Measurements from ENCODE around the gene MYLK.

The MYLK gene, protein sequence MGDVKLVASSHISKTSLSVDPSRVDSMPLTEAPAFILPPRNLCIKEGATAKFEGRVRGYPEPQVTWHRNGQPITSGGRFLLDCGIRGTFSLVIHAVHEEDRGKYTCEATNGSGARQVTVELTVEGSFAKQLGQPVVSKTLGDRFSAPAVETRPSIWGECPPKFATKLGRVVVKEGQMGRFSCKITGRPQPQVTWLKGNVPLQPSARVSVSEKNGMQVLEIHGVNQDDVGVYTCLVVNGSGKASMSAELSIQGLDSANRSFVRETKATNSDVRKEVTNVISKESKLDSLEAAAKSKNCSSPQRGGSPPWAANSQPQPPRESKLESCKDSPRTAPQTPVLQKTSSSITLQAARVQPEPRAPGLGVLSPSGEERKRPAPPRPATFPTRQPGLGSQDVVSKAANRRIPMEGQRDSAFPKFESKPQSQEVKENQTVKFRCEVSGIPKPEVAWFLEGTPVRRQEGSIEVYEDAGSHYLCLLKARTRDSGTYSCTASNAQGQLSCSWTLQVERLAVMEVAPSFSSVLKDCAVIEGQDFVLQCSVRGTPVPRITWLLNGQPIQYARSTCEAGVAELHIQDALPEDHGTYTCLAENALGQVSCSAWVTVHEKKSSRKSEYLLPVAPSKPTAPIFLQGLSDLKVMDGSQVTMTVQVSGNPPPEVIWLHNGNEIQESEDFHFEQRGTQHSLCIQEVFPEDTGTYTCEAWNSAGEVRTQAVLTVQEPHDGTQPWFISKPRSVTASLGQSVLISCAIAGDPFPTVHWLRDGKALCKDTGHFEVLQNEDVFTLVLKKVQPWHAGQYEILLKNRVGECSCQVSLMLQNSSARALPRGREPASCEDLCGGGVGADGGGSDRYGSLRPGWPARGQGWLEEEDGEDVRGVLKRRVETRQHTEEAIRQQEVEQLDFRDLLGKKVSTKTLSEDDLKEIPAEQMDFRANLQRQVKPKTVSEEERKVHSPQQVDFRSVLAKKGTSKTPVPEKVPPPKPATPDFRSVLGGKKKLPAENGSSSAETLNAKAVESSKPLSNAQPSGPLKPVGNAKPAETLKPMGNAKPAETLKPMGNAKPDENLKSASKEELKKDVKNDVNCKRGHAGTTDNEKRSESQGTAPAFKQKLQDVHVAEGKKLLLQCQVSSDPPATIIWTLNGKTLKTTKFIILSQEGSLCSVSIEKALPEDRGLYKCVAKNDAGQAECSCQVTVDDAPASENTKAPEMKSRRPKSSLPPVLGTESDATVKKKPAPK (N-terminal part only)

DNA sequence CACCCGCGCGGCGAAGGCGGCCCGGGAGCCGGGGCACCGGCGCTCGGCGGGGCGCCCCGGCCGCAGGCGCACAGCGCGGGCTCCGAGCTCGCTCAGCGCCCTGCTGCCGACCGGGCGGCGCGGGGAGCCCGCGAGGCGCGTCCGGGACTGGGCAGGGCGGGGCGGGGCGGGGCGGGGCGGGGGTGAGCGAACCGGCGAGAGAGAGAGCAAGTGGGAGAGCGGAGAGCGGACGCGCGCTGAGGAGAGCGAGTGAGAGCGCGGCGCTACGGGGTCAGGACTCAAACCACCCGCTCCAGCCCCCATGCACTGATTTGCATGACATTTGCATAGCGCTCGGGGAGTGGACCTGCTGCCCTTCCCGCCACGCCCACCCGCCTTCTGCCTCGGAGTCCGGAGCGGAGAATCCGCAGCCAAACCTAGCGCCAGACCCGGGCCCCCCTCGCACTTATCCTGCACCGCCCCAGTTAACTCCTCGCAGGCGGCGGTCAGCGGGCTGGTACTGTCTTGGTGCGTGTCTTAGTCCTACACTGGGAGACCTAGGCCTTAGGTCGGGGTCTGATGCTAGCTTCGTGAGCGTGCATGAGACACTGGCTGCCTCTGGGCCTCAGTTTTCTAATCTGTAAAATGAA is at the start of gene MYLK:
TSS of gene MYLK (minus strand) at position 130 of the 629 bp plus-strand sequence. CDS start 90,491 bp downstream, outside the sequence.
- H3K4me3 ChIP-seq (ENCODE audit: control insufficient read depth, low read depth, low read length) = peak within 1 kb of the TSS; percentile 58
- DNase-seq (ENCODE audit: low read depth) = peak; percentile 81
- TF ChIP-seq, protein P1, sequence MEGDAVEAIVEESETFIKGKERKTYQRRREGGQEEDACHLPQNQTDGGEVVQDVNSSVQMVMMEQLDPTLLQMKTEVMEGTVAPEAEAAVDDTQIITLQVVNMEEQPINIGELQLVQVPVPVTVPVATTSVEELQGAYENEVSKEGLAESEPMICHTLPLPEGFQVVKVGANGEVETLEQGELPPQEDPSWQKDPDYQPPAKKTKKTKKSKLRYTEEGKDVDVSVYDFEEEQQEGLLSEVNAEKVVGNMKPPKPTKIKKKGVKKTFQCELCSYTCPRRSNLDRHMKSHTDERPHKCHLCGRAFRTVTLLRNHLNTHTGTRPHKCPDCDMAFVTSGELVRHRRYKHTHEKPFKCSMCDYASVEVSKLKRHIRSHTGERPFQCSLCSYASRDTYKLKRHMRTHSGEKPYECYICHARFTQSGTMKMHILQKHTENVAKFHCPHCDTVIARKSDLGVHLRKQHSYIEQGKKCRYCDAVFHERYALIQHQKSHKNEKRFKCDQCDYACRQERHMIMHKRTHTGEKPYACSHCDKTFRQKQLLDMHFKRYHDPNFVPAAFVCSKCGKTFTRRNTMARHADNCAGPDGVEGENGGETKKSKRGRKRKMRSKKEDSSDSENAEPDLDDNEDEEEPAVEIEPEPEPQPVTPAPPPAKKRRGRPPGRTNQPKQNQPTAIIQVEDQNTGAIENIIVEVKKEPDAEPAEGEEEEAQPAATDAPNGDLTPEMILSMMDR (conservative IDR thresholded peaks at IDR 0.05; ENCODE audit: control insufficient read depth, insufficient read depth, low read depth, low read length) = no peak

DNA sequence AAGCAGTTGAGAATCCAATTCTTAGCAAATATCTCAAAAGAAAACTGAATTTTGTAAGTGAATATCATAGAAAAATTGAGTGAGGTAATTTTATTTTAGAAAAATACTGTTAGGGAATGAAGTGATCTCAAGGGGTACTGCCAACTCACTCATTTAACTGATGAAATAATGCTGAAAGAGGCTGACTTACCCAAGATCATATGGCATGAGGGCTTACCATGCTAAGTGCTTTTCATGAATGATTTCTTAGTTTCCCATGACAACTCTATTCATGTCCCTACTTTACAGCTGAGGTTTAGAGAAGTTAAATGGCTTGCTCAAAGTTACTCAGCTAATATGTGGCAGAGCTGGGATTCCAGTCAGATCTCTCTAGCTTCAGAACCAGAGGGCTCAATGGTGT is 46.3 kb upstream of the MYLK start:
- no peak overlapping the region for H3K4me3 ChIP-seq (ENCODE audit: control insufficient read depth, low read depth, low read length)
- TF ChIP-seq, protein P1 (conservative IDR thresholded peaks at IDR 0.05; ENCODE audit: control insufficient read depth, insufficient read depth, low read depth, low read length) = no peak
- no peak for DNase-seq (ENCODE audit: low read depth)

DNA sequence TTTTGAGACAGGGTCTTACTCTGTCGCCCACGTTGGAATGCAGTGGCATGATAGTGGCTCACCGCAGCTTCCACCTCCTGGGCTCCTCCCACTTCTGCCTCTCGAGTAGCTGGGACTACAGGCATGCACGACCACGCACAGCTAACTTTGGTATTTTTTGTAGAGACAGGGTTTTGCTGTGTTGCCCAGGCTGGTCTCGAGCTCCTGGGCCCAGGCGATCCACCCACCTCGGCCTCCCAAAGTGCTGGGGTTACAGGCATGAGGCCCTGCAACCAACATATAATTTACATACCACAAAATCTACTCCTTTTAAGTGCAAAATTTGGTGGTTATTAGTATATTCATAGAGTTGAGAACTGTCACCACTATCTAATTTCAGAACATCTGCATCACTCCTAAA is 45.2 kb upstream of the MYLK start:
- TF ChIP-seq, protein P1 (conservative IDR thresholded peaks at IDR 0.05; ENCODE audit: control insufficient read depth, insufficient read depth, low read depth, low read length) = no peak
- no peak overlapping the region for H3K4me3 ChIP-seq (ENCODE audit: control insufficient read depth, low read depth, low read length)
- no peak for DNase-seq (ENCODE audit: low read depth)

DNA sequence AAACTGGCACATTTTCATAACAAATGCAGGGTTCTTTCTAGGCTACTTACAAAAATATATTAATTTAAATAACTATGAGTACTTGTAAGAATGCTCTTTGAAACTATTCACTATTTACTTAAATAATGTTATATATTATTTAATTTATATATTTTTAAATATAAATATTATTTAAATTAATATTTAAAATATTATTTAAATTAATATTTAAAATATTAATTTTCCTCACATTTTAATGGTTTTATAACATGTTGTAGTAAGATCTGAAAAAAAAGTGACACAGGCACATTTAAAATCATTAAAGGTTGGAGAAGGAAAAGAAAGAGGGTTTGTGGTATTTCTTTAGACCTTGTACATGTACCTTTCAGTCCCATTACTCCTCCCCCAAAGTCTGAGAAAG is 42.3 kb upstream of the MYLK start:
- TF ChIP-seq, protein P1 (conservative IDR thresholded peaks at IDR 0.05; ENCODE audit: control insufficient read depth, insufficient read depth, low read depth, low read length) = no peak
- H3K4me3 ChIP-seq (ENCODE audit: control insufficient read depth, low read depth, low read length) = no peak overlapping the region
- DNase-seq (ENCODE audit: low read depth) = no peak

DNA sequence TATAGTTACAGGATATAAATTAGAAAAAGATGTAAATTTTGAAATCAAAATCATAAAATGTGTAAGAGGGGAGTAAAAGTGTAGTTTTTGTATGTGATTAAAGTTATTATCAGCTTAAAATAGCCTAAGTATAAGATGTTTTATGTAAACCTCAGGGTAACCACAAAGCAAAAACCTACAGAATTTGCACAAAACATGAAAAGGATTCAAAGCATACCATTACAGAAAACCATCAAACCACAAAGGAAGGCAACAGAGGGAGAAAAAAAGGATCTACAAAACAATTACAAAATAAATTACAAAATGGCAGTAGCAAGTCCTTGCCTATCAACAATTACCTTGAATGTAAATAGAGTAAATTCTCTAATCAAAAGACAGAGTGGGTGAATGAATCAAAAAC is 36.7 kb upstream of the MYLK start:
- no peak overlapping the region for H3K4me3 ChIP-seq (ENCODE audit: control insufficient read depth, low read depth, low read length)
- TF ChIP-seq, protein P1 (conservative IDR thresholded peaks at IDR 0.05; ENCODE audit: control insufficient read depth, insufficient read depth, low read depth, low read length) = no peak
- DNase-seq (ENCODE audit: low read depth) = no peak

DNA sequence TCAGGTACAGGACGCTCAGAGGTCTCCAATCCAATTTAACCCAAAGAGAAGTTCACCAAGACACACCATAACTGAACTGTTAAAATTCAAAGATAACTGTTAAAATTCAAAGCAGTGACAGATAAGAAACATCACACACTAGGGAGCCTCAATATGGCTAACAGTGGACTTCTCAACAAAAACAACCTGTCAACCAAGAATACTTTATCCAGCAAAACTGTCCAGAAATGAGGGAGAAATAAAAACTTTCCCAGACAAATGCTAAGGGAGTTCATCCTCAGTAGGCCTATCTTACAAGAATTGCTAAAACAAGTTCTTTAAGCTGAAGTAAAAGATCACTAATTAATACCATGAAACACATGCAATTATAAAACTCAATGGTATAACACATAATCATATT is 36.3 kb upstream of the MYLK start:
- no peak for DNase-seq (ENCODE audit: low read depth)
- TF ChIP-seq, protein P1 (conservative IDR thresholded peaks at IDR 0.05; ENCODE audit: control insufficient read depth, insufficient read depth, low read depth, low read length) = no peak
- no peak overlapping the region for H3K4me3 ChIP-seq (ENCODE audit: control insufficient read depth, low read depth, low read length)

Data from fibroblast of mammary gland (primary cell).